ENCODE data around the gene SMYD3. TPM values are rescaled to one million over a fixed set of nuclear protein-coding genes. Genes with fewer than 3 reads are reported as not detected.

The SMYD3 gene
- total and polyA plus RNA-seq, 2 experiments from 2014 or later, result 30.8 to 68.5 TPM

DNA sequence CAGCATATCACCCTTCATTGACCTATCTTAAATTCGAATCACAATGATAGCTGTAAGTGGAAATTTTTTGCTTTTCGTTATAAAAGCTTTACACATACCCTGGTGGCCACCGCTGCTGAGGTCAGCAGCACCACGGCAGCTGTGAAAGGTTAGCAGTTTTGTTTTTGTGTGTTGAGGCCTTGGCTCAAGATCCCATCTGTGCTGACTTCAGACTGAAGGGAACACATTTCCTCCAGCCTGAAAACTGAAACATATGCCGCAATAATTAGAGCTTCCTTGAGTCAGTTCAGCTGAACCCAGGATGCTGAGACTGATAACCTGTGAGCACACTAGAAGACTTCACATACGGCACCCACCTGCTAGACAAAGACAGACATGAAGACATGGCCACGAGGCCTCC, 103.0 kb downstream of the SMYD3 start:
- no peak overlapping the region for H2AFZ ChIP-seq
- no peak overlapping the region for H3K4me2 ChIP-seq
- H3K36me3 ChIP-seq (replicated peaks; ENCODE audit: insufficient read depth, low read depth), result no peaks in the 10 kb centered on the region
- H3K79me2 ChIP-seq, result no peaks in the 10 kb centered on the region
- TF ChIP-seq, protein P1, sequence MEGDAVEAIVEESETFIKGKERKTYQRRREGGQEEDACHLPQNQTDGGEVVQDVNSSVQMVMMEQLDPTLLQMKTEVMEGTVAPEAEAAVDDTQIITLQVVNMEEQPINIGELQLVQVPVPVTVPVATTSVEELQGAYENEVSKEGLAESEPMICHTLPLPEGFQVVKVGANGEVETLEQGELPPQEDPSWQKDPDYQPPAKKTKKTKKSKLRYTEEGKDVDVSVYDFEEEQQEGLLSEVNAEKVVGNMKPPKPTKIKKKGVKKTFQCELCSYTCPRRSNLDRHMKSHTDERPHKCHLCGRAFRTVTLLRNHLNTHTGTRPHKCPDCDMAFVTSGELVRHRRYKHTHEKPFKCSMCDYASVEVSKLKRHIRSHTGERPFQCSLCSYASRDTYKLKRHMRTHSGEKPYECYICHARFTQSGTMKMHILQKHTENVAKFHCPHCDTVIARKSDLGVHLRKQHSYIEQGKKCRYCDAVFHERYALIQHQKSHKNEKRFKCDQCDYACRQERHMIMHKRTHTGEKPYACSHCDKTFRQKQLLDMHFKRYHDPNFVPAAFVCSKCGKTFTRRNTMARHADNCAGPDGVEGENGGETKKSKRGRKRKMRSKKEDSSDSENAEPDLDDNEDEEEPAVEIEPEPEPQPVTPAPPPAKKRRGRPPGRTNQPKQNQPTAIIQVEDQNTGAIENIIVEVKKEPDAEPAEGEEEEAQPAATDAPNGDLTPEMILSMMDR (IDR thresholded peaks at IDR 0.05; ENCODE audit: poor library complexity), result no peak
- TF ChIP-seq EZH2phosphoT487 (IDR thresholded peaks at IDR 0.05; ENCODE audit: low read depth, severe bottlenecking, unreplicated experiment) (no peak), EZH2 (IDR thresholded peaks at IDR 0.05; ENCODE audit: borderline replicate concordance) (no peak)
- no peak overlapping the region for H3K4me3 ChIP-seq
- no peaks in the 10 kb centered on the region for H3K4me1 ChIP-seq (ENCODE audit: insufficient read depth)
- H3K9me3 ChIP-seq (ENCODE audit: low read depth), result no peaks in the 10 kb centered on the region
- H3K27me3 ChIP-seq, result no peaks in the 10 kb centered on the region
- no peak for DNase-seq (ENCODE audit: low spot score)
- whole genome bisulfite sequencing (ENCODE audit: low lambda C conversion rate, missing lambda C conversion rate), result 90% methylated on average over 7 of the region's 7 CpGs
- no peaks in the 10 kb centered on the region for H3K9me2 ChIP-seq (replicated peaks; ENCODE audit: insufficient read depth)
- no peak overlapping the region for H3K27ac ChIP-seq
- no peaks in the 10 kb centered on the region for H4K20me1 ChIP-seq (ENCODE audit: insufficient read depth, poor library complexity, severe bottlenecking)

DNA sequence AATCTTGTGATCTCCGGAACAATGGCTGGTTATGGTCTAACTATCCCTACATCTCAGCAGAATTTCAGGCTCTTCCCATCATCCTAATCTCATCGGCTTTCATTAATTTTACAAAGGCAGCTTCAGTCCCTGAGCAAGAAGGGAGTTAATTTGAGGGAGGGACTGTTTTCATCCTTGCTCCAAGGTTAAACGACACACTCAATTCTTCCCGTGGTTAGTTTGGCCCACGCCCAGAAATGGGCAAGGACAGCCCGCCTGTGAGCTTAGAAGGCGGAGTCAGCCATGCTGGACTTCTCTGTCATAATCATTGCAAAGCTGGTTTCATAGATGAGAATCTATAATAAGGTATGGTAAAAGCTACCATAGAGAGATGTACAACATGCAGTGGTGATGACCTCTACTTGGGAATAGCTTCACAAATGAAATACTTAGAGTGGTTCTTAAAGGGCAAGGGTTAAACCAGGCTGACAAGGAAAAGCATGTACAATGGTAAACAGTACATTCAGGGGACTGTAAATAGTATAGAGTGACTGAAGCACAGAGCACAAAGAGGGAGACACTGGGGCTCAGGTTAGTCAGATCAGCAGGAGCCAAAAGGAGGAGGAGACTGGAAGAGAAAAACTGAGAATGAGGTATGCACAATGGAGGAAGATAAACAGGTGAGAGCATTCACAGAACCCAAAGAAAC, 108.8 kb downstream of the SMYD3 start:
- DNase-seq (ENCODE audit: low spot score), result no peak
- H3K4me3 ChIP-seq, result no peak overlapping the region
- no peak overlapping the region for H3K27ac ChIP-seq
- no peak overlapping the region for H3K4me2 ChIP-seq
- H4K20me1 ChIP-seq (ENCODE audit: insufficient read depth, poor library complexity, severe bottlenecking), result no peaks in the 10 kb centered on the region
- H3K36me3 ChIP-seq (replicated peaks; ENCODE audit: insufficient read depth, low read depth), result no peaks in the 10 kb centered on the region
- 77% methylated on average over 7 of the region's 7 CpGs for WGBS (ENCODE audit: low lambda C conversion rate, missing lambda C conversion rate)
- peaks cover 8% of the 10 kb centered on the region for H3K4me1 ChIP-seq (ENCODE audit: insufficient read depth)
- H3K79me2 ChIP-seq, result no peaks in the 10 kb centered on the region
- no peaks in the 10 kb centered on the region for H3K9me2 ChIP-seq (replicated peaks; ENCODE audit: insufficient read depth)
- no peaks in the 10 kb centered on the region for H3K9me3 ChIP-seq (ENCODE audit: low read depth)
- no peak overlapping the region for H2AFZ ChIP-seq
- TF ChIP-seq, protein P1 (IDR thresholded peaks at IDR 0.05; ENCODE audit: poor library complexity), result no peak
- TF ChIP-seq EZH2 (IDR thresholded peaks at IDR 0.05; ENCODE audit: borderline replicate concordance), result no peak
- TF ChIP-seq EZH2phosphoT487 (IDR thresholded peaks at IDR 0.05; ENCODE audit: low read depth, severe bottlenecking, unreplicated experiment), result no peak
- H3K27me3 ChIP-seq, result no peaks in the 10 kb centered on the region

DNA sequence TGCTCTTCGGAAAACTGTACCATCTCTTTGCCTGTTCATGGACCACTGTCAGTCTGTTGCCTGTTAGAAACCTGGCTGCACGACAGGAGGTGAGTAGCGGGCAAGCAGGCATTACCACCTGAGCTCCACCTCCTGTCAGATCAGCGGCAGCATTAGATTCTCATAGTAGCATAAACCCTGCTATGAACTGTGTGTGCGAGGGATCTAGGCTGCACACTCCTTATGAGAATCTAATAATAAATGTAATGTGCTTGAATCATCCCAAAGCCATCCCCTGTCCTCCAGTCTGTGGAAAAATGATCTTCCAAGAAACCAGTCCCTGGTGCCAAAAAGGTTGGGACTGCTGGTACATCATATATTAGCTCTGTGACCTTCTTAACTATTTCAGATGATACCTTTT, 110.0 kb downstream of the SMYD3 start:
- H3K9me3 ChIP-seq (ENCODE audit: low read depth), result no peaks in the 10 kb centered on the region
- no peak overlapping the region for H3K4me2 ChIP-seq
- no peaks in the 10 kb centered on the region for H3K36me3 ChIP-seq (replicated peaks; ENCODE audit: insufficient read depth, low read depth)
- peaks cover 4% of the 10 kb centered on the region for H3K79me2 ChIP-seq
- WGBS (ENCODE audit: low lambda C conversion rate, missing lambda C conversion rate), result 100% methylated on average over 5 of the region's 5 CpGs
- no peaks in the 10 kb centered on the region for H3K9me2 ChIP-seq (replicated peaks; ENCODE audit: insufficient read depth)
- DNase-seq (ENCODE audit: low spot score), result no peak
- no peak overlapping the region for H3K27ac ChIP-seq
- TF ChIP-seq EZH2 (IDR thresholded peaks at IDR 0.05; ENCODE audit: borderline replicate concordance) (no peak), EZH2phosphoT487 (IDR thresholded peaks at IDR 0.05; ENCODE audit: low read depth, severe bottlenecking, unreplicated experiment) (no peak)
- TF ChIP-seq, protein P1 (IDR thresholded peaks at IDR 0.05; ENCODE audit: poor library complexity), result no peak
- H4K20me1 ChIP-seq (ENCODE audit: insufficient read depth, poor library complexity, severe bottlenecking), result no peaks in the 10 kb centered on the region
- no peak overlapping the region for H2AFZ ChIP-seq
- H3K4me1 ChIP-seq (ENCODE audit: insufficient read depth), result peaks cover 8% of the 10 kb centered on the region
- H3K27me3 ChIP-seq, result no peaks in the 10 kb centered on the region
- no peak overlapping the region for H3K4me3 ChIP-seq

Measured in hepatocyte (in vitro differentiated cells).